ENCODE measurements around the gene NDRG3.

NDRG3 gene

DNA sequence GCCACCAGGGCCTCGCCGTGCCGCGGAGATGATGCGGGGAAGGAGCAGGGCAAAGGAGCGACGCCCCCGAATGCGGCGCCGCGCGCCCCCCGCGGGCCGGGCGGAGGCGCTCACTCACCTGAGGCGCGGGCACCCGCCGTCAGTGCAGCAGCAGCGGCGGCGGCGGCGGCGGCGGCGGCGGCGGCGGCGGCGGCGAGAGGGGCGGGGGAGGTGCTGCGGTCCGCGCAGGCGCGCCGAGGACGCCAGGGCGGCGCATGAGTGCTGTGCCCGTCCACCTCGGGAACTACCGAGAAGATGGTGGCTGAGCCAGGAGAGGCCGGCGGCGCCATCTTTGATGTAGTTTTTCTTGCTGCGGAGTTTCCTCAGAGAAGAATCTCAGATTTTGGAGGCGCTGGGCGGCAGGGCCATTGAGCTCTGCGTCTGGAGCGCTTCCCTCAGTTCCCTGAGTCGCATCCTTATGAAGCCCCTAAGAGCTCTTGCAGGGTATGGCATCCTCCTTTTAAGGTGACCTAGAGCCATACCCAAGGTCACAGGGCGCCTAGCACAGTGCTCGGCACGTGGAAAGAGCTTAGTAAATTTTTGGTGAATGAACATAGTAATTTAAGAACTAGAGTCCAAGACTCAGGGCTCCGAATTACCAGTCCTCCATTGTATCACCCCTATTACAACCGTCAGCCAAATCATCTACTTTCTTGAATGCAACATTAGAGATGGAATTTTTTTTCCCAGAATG lies at the start of gene NDRG3:
Gene NDRG3 (minus strand): TSS at position 164 of the 733 bp plus-strand sequence. CDS start 24,355 bp downstream, outside the sequence.
- DNase-seq: peak; percentile 89 to 97 (median 94)
- intact Hi-C loops (cut with DNase I): loop anchor here (10.0 kb wide), 1 partner anchor 141 kb away; the partner anchor contains the start of gene RAB5IF

DNA sequence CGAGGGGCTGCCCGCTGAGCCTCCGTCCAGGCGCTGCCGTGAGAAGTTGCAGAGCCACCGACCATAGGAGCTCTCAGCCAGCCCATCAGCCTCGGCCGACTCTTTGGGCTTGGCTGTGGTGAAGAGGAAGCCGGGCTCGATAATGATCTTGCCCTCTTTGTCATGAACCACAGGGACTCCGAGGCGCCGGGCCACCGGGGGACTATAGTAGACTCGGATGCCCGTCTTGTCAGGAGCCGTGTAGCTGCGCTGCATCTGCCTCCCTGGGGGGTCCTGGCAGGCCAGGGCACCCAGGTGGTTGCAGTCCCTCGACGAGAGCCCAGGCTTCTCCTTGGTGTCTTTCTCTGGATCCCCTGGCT lies 48.2 kb upstream of the NDRG3 start:
- intact Hi-C loops (cut with DNase I): no loop called here
- no peak for DNase-seq

DNA sequence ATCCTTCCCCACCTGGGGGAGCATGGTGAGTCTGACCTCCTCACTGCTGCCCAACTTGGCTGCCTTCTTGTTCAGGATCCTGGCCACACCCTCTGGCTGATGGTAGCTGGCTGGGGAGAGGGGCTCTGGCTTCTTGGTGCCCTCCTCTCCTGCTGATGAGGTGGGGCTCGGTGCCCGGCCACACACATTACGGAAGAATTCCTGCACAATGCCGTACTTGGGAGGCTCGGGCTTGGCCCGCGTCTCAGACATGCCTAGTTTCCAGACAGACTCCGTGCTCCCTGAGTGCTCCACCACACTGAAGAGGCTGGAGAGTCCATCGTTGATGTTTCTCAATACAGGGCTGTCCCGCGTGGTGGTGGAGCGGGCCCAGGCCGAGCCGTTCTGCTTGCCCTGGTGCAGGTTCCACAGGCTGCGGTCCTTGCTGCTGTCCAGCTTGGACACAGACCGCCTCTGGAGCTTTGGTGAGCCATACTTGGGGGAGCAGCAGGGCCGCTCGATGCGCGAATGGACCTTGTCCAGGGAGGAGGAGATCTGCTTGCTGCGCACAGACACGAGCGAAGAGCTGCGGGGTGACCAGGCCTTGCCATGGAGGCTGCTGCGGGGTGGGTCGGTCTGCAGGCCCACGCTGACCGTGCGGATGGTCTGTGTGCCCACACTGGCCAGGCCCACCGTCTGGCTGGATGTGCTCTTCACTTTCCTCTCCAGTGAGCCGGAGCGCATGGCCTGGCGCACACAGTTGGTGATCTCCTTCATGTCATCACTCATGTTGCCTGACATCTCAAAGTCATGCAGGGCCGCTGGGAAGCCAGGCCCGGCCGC lies 47.6 kb upstream of the NDRG3 start:
- no peak for DNase-seq

DNA sequence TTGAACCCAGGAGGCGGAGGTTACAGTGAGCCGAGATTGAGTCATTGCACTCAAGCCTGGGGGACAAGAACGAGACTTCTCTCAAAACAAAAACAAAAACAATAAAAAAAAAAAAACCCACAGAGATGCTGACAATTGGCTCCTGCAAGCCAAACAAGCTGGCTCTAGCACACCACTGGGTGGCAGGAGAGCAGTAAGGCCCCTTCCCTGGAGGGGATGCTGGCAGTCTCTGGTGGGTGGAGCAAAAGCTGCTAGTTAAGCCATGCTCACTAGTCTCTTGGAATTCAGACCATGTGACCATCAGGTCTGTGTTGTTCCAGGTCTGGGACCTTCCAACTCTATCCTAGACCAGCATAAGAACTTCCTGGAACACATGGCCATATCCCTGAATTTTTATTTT lies 46.5 kb upstream of the NDRG3 start:
- intact Hi-C loops (cut with DNase I): no loop called here
- DNase-seq: peak in 32 of 42 donors; percentile 29 to 77 (median 50)

More for the DNA sequence above, 47.6 kb upstream of the NDRG3 start:
- intact Hi-C loops (cut with DNase I): no loop called here

DNA sequence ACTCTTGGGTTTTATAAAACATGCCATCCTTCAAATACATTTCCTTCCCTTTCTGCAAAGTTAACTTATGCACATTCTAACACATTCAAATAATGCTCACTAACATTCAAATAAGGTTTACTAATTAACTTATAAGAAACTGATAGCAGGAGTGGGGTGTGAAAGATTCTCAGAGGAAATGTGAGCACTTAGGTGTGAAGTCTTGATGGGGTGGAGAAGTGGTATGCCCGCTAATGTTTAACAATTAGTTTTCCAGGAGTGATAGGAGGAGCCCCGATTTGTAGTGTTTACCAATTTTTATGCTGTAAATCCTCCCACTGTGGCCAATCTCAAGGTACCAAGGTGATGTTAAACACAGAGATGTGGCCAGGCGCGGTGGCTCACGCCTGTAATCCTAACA lies 46.0 kb upstream of the NDRG3 start:
- intact Hi-C loops (cut with DNase I): no loop called here
- no peak for DNase-seq

DNA sequence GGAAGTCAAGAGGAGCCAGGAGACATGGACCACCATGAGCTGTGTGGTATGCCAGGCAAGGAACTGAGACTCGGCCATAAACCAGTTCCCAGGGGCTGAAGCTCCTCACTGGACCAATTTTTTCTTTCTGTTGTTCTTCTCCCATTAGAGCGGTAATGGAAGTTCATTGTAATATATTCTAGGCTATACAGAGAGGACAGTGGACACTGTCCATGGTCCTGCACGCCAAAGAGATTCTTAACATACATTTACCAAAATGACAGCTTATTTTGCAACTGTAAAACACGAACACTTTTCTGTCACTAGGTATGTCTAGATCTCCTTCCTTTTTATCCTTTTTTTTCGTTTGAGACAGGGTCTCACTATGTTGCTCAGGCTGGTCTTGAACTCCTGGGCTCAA lies 40.8 kb upstream of the NDRG3 start:
- intact Hi-C loops (cut with DNase I): no loop called here
- no peak for DNase-seq

DNA sequence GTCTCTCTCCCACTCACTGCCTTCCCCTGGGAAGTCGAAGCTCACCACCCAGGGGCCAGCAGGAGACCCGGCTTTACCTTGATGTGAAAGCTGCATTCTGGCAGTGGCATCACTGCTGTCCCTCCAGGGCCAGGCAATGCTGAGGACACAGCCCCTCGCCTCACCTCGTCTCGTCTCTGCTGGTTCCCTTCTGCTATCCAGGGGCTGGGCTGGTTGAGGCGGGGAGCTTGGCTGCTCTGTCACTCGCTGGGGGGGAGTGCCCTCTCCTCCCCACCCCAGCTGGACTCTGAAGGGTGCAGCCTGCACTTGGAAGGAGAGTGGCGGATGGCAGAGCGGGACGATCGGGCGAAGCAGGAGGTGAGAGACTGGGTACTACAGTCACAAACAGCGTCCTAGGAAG lies 40.4 kb upstream of the NDRG3 start:
- intact Hi-C loops (cut with DNase I): no loop called here
- no peak for DNase-seq

DNA sequence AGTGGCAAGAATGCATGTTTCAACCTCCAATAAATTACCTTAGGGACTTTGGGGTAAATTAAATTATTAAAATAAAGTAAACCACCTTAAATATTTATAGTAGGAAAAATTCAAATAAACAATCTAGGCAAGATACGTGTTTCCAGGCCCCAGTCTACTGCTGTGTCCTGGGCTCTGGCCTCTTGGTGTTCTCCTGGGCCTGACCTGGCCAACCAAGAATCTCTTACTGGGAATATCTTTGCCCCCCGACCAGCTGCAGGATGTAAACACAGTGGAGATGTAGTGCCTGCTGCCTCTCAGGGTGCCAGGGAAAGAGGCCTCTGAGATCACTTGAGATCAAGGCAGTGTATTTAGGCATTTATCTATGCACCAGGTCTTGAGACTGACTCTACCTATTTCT lies 39.4 kb upstream of the NDRG3 start:
- intact Hi-C loops (cut with DNase I): no loop called here

DNA sequence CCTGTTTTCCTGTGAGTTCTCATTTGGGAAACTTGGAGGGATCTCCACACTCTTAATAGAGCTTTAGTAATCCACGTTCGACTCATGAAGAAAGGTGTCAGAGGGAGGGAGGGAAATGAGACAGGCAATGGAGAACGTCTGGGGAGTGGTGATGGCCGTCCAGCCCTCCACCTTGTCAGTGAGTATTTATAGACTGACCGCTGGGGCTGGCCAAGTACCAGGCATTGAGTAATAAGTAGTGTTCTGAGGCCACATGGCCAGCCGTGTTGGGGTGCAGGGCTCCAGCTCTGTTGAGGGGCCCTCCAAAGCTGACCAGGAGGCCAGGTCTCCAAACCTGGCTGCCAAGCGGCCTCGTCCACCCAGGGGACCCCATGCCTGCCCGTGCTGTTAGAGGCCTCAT lies 39.0 kb upstream of the NDRG3 start:
- intact Hi-C loops (cut with DNase I): no loop called here
- no peak for DNase-seq

More for the DNA sequence above, 39.4 kb upstream of the NDRG3 start:
- DNase-seq: no peak

DNA sequence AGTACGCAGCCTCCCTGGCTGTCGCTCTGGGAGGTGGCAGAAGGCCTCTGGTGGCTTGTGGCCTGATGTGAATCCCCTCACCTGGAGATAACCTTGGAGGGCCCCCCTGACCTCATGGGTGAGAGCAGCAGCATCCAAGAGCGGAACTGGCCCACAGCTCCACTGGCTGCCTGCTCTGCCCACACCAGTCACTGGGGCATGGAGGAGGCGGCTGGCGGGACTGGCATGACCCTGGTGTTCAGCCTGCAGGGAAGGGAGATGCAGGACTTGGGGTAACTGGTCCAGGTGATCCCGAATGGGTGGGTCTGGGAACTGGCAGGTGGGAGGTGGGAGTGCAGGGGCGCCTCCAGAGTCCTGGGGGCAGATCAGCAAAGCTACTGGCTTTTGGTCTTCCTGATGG lies 38.2 kb upstream of the NDRG3 start:
- intact Hi-C loops (cut with DNase I): no loop called here
- no peak for DNase-seq

DNA sequence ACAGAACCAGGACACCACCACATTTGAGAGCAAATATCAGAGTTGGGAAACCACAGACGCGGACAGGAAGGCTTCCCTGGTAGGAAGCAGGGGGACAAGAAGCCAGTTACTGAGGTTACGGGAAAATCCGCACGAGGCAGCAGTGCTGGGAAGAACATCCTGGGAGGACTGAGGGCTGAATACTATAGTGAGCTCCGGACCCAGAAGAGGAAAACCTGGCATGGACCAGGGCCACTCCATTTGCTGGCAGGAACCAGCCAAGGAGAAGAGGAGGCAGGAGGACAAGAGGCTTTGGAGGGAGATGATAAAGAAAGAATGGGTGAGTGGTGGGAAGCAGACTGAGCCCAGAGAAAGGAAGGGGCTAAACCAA lies 33.8 kb upstream of the NDRG3 start:
- DNase-seq: no peak
- intact Hi-C loops (cut with DNase I): loop anchor here (10.0 kb wide), 1 partner anchor 85 kb away; a partner anchor contains a TSS

DNA sequence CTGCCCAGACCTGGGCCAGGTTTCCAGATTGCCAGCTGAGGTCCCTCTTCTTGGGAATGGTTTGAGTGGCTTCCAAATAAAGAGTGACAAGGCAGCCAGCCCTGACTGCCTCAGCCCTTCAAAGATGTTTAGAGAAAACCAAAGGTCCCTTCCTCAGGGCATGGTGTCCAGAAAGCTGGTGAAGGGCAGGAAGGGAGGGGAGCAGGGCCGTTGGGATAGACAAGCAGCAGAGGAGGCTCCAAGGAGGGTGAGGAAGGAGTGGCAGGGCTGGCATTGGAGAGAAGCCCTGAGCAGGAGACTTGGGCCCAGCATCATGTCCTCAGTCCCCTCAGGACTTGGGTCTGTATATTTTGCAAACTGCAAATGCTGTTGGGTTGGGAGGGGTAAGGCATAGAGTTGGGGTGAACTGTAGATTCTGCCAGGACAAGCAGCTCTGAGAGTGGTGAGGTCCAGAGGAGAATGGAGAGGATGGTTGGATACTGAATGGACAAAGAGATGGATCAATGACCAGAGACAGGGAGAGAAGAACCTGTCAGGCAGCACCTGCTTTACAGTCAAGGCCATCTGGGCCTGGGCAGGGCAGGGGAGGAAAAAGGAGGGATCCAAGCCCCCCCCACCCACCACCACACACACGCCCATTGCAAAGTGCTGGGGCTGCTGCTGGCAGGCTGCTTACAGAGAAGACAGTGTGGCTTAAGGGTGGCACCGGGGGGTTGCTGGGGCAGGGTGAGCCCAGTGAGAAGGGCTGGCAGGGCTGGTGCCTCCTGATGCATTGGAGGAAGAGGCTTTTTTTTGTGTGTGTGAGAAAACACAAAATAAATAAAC lies 33.2 kb upstream of the NDRG3 start:
- intact Hi-C loops (cut with DNase I): loop anchor here (10.0 kb wide), 1 partner anchor 86 kb away; a partner anchor contains a TSS
- no peak for DNase-seq

DNA sequence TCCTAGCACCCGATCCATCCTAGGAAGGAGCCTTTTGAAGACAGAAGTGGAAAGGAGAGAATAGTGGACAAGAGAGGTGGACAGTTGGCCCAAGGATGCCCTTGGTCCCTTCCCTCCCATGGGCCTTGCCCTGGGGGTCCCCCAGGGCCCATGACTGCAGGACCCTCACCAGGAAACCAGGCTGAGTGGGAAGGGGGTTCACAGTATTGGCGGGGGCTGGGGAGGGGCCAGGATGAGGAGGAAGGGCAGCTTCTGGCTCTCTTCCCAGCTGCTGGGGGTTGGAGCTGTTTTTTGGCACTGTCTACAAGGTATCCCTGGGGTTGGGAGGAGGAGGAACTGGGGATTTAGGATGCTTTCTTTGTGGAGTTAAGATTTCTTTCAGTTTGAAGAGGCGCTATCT lies 31.7 kb upstream of the NDRG3 start:
- no peak for DNase-seq
- intact Hi-C loops (cut with DNase I): loop anchor here (10.0 kb wide), 1 partner anchor 87 kb away; a partner anchor contains a TSS

DNA sequence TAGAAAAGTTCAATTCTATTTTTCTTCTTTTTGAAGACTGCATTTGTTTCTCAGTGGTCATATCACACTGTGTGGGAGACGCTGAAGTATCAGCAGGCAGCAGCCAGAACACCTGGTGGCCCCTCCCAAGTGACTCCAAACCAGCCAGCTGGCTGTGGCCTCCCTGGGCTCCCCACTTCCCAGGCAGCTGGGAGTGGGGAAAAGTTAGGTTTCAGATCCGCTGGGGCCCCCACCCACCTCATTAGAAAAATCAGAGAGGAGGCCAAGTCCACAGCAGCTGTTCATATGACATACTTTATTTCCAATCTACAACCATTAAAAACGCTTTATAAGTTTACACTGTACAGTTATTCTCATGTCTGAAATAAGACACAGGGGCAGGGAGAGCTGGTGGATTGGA lies 31.3 kb upstream of the NDRG3 start:
- no peak for DNase-seq
- intact Hi-C loops (cut with DNase I): loop anchor here (10.0 kb wide), 1 partner anchor 88 kb away; a partner anchor contains a TSS

DNA sequence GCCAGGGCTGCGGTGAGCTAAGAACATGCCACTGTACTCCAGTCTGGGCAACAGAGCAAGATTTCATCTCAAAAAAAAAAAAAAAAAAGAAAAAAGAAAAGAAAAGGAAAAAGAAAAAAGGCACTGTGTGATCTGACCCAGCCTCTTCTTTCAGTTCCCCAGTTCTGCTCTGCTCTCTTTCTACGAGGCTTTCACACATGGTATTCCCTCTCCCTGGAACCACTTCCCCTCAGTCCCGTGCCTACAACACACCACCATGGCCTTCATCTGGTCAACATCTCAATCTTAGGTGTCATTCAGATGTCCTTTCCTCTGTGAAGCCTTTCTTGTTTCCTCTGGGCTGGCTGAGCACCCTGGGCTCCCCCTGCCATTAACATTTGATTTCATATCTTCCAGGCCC lies 29.9 kb upstream of the NDRG3 start:
- intact Hi-C loops (cut with DNase I): loop anchor here (10.0 kb wide), 1 partner anchor 89 kb away; a partner anchor contains a TSS
- DNase-seq: no peak

DNA sequence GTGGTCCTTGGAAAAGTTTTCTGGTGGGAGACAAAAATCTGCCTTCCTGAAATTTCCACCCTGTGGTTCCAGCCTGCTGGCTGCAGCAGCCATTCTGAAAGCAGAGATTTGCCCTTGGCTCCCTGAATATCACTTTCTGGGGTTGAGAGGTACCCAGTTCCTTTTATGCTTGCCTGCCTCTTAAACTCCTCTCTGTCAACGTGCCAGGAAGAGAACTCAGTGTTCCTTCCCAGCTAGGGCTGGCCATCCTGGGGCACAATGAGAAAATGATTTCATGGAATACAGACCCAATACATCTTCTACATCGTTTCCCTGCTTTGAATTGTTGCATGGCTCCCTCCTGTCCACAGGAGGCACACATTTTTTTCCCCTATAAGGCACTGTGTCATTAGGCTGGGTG lies 29.3 kb upstream of the NDRG3 start:
- DNase-seq: peak in 1 of 42 donors; percentile 5
- intact Hi-C loops (cut with DNase I): loop anchor here (10.0 kb wide), 1 partner anchor 90 kb away; a partner anchor contains a TSS

DNA sequence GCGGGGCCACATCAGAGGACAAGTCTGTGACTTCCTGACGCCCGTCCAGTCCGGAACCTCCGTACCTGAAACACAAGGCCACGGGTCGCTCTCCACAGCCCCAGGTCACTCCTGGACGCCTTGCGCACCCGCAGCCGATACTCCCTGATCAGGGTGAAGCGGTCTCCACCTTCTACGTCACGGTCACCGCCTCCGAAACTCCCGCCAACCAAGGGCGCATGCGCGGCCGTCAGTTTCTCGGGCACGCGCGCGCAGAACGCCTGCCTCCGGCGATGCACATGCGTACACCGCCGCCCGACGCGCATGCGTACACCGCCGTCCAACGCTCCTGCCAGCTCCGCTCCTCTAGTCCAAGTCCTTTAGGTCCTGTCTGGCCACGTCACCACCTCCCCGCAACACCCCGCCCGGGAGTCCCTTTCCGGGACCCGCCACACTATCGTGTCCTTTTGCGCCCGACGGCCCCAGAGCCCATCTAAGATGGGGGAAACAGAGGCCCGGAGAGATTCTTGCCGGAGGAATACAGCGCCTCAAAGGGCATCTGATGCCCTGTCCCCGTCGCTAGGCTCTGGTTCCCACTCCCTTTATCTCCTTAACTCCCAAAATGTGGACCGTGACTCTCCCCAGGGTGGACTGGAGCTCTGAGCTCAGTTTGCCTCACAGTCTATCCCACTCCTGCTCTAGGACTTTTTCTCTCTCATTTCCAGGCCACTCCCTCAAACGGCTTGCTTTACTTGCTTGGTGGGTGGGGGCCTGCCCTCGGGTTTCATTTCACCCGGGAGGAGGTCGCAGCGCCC lies 27.9 kb upstream of the NDRG3 start, which contains the start of gene DSN1:
Gene DSN1 (minus strand): TSS at position 167 of the 794 bp plus-strand sequence. CDS start 2,305 bp downstream, outside the sequence.
- intact Hi-C loops (cut with DNase I): loop anchor here (10.0 kb wide), 1 partner anchor 91 kb away; a partner anchor contains a TSS
- peak; percentile 74 to 98 (median 93) for DNase-seq

DNA sequence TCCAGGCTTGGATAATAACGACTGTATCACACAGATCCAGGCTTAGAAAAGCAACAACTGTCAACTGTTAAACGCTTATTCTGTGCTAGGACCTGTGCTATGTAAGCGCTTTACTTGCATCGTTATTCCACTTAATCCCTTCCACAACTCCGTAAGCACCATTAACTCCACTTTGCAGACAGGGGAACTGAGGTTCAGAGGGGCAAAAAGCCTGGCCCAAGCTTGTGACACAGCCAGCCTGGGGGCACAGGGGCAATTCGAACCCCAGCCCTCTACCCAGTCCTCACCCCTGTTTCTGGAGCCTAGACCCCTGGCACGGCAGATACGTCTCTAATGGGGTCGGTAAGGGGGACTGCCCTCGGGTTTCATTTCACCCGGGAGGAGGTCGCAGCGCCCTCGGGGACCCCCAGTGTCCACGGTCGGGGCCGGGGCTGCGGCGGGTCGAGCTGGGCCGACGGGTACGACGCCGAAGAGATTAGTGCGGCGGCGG lies 27.3 kb upstream of the NDRG3 start:
- no peak for DNase-seq
- intact Hi-C loops (cut with DNase I): loop anchor here (10.0 kb wide), 1 partner anchor 92 kb away; a partner anchor contains a TSS

Measured in head of caudate nucleus (tissue), 42 donors.